Activated CD4-positive, alpha-beta T cell treated with anti-CD3 and anti-CD28 coated beads, Interleukin-2, amount 10 ng/mL, durations not matched to agents 24 days and 14 days (primary cell): ENCODE results near the gene VWA5B2. TPM values are rescaled to one million over a fixed set of nuclear protein-coding genes. Genes with fewer than 3 reads are reported as not detected.

ENCODE experiments used
- DNase-seq: peaks from one replicate; pipeline ENCODE4 v3.0.0; 2022
- H3K27ac Mint-ChIP-seq: one replicate; pipeline ENCODE4 v1.8.0; 2022; ENCODE audit warnings: mild to moderate bottlenecking, mixed read lengths
- H3K27me3 Mint-ChIP-seq: one replicate; pipeline ENCODE4 v1.8.0; 2022; ENCODE audit warnings: mixed read lengths
- H3K36me3 Mint-ChIP-seq: one replicate; pipeline ENCODE4 v1.8.0; 2022; ENCODE audit warnings: low read depth, mild to moderate bottlenecking, mixed read lengths
- H3K4me1 Mint-ChIP-seq: one replicate; pipeline ENCODE4 v1.8.0; 2021; ENCODE audit warnings: mixed read lengths
- H3K4me3 Mint-ChIP-seq: one replicate; pipeline ENCODE4 v1.8.0; 2022; ENCODE audit warnings: mild to moderate bottlenecking, moderate library complexity, mixed read lengths
- H3K9me3 Mint-ChIP-seq: one replicate; pipeline ENCODE4 v1.8.0; 2021; ENCODE audit warnings: mixed read lengths
- intact Hi-C: fragments of 100-400 bp; cut with micrococcal nuclease; formaldehyde crosslinking; loops from one replicate; pipeline ENCODE4 v1.15.1; 2023
- total RNA-seq: library from RNA; stranded (reverse); gene quantifications from 2 replicates; pipeline ENCODE4 v1.2.3, GENCODE V29; 2022

Gene VWA5B2
- not detected in 2 replicates for total RNA-seq

- H3K27me3 Mint-ChIP-seq, result peaks cover 55% of the 10 kb centered on the region
- intact Hi-C loops, result no loop called here
- no peaks in the 10 kb centered on the region for H3K9me3 Mint-ChIP-seq
- peaks cover 8% of the 10 kb centered on the region for H3K4me1 Mint-ChIP-seq
- H3K36me3 Mint-ChIP-seq, result peaks cover 2% of the 10 kb centered on the region
- peak within 1 kb of the TSS; percentile 71 for H3K4me3 Mint-ChIP-seq
- H3K27ac Mint-ChIP-seq, result no peak within 1 kb of the TSS
- DNase-seq, result peak; percentile 91
These were observed at the start of gene VWA5B2 for GRCh38 chr3:184229394-184230080. VWA5B2 (plus strand) TSS chr3:184229585; CDS start chr3:184230529, 944 bp downstream.

GRCh38 chr3:184180165-184180564 is 49.2 kb upstream of the VWA5B2 start:
- Mint-ChIP-seq H3K4me1 (peaks cover 20% of the 10 kb centered on the region), H3K36me3 (peaks cover 69% of the 10 kb centered on the region), H3K9me3 (no peaks in the 10 kb centered on the region), H3K27me3 (no peaks in the 10 kb centered on the region), H3K4me3 (no peak overlapping the region), H3K27ac (no peak overlapping the region)
- DNase-seq, result no peak
- intact Hi-C loops, result no loop called here

- H3K4me1 Mint-ChIP-seq, result peaks cover 17% of the 10 kb centered on the region
- intact Hi-C loops, result no loop called here
- no peak for DNase-seq
- peaks cover 65% of the 10 kb centered on the region for H3K36me3 Mint-ChIP-seq
- H3K27me3 Mint-ChIP-seq, result no peaks in the 10 kb centered on the region
- no peak overlapping the region for H3K4me3 Mint-ChIP-seq
- no peak overlapping the region for H3K27ac Mint-ChIP-seq
- no peaks in the 10 kb centered on the region for H3K9me3 Mint-ChIP-seq
These were observed 47.8 kb upstream of the VWA5B2 start for GRCh38 chr3:184181596-184181995.

- H3K36me3 Mint-ChIP-seq, result peaks cover 71% of the 10 kb centered on the region
- no peaks in the 10 kb centered on the region for H3K27me3 Mint-ChIP-seq
- peaks cover 26% of the 10 kb centered on the region for H3K4me1 Mint-ChIP-seq
- peak; percentile 59 for DNase-seq
- intact Hi-C loops, result no loop called here
- no peak overlapping the region for H3K27ac Mint-ChIP-seq
- H3K9me3 Mint-ChIP-seq, result no peaks in the 10 kb centered on the region
- H3K4me3 Mint-ChIP-seq, result no peak overlapping the region
These were observed 45.7 kb upstream of the VWA5B2 start for GRCh38 chr3:184183679-184184078.

GRCh38 chr3:184184546-184185230 is 44.7 kb upstream of the VWA5B2 start:
- intact Hi-C loops, result loop anchor here (1.0 kb wide), 1 partner anchor 49 kb away; the partner anchor contains the start of gene EIF2B5
- Mint-ChIP-seq H3K9me3 (no peaks in the 10 kb centered on the region), H3K27ac (peak overlapping the region; percentile 92), H3K36me3 (peaks cover 69% of the 10 kb centered on the region), H3K4me3 (peak overlapping the region; percentile 92), H3K27me3 (no peaks in the 10 kb centered on the region), H3K4me1 (peaks cover 28% of the 10 kb centered on the region)
- peak; percentile 55 for DNase-seq

- Mint-ChIP-seq H3K27me3 (no peaks in the 10 kb centered on the region), H3K36me3 (peaks cover 68% of the 10 kb centered on the region), H3K9me3 (no peaks in the 10 kb centered on the region), H3K4me1 (peaks cover 28% of the 10 kb centered on the region), H3K27ac (peak overlapping the region; percentile 92), H3K4me3 (peak overlapping the region; percentile 92)
- DNase-seq, result peak; percentile 100
- intact Hi-C loops, result loop anchor here (1.0 kb wide), 5 partner anchors 11 to 114 kb away; partner anchors contain the start of genes ALG3, AP2M1, EIF2B5 and PSMD2
These were observed 43.8 kb upstream of the VWA5B2 start for GRCh38 chr3:184185461-184186183.

GRCh38 chr3:184186184-184186901 is 43.0 kb upstream of the VWA5B2 start, which contains the start of gene ABCF3:
ABCF3 (plus strand) TSS chr3:184186199; CDS start chr3:184186208, 9 bp downstream.
- H3K9me3 Mint-ChIP-seq, result no peaks in the 10 kb centered on the region
- H3K27ac Mint-ChIP-seq, result peak within 1 kb of the TSS; percentile 92
- peaks cover 64% of the 10 kb centered on the region for H3K36me3 Mint-ChIP-seq
- intact Hi-C loops, result loop anchor here (1.0 kb wide), 4 partner anchors 12 to 113 kb away; partner anchors contain the start of genes ALG3, AP2M1 and PSMD2
- no peaks in the 10 kb centered on the region for H3K27me3 Mint-ChIP-seq
- peaks cover 28% of the 10 kb centered on the region for H3K4me1 Mint-ChIP-seq
- H3K4me3 Mint-ChIP-seq, result peak within 1 kb of the TSS; percentile 92
- DNase-seq, result no peak

- Mint-ChIP-seq H3K27me3 (no peaks in the 10 kb centered on the region), H3K4me3 (peak overlapping the region; percentile 92), H3K27ac (peak overlapping the region; percentile 92), H3K4me1 (peaks cover 28% of the 10 kb centered on the region), H3K9me3 (no peaks in the 10 kb centered on the region), H3K36me3 (peaks cover 63% of the 10 kb centered on the region)
- intact Hi-C loops, result loop anchor here (1.0 kb wide), 4 partner anchors 13 to 112 kb away; partner anchors contain the start of genes ALG3, AP2M1 and PSMD2
- DNase-seq, result peak; percentile 62
These were observed 42.5 kb upstream of the VWA5B2 start for GRCh38 chr3:184186902-184187207.

GRCh38 chr3:184188080-184188479 is 41.3 kb upstream of the VWA5B2 start:
- Mint-ChIP-seq H3K27me3 (no peaks in the 10 kb centered on the region), H3K27ac (no peak overlapping the region), H3K4me3 (peak overlapping the region; percentile 92), H3K9me3 (no peaks in the 10 kb centered on the region), H3K36me3 (peaks cover 66% of the 10 kb centered on the region), H3K4me1 (peaks cover 28% of the 10 kb centered on the region)
- intact Hi-C loops, result no loop called here
- DNase-seq, result no peak

GRCh38 chr3:184189421-184189820 is 40.0 kb upstream of the VWA5B2 start:
- Mint-ChIP-seq H3K27me3 (no peaks in the 10 kb centered on the region), H3K9me3 (no peaks in the 10 kb centered on the region), H3K4me3 (no peak overlapping the region), H3K4me1 (peaks cover 28% of the 10 kb centered on the region), H3K27ac (no peak overlapping the region), H3K36me3 (peaks cover 67% of the 10 kb centered on the region)
- intact Hi-C loops, result no loop called here
- no peak for DNase-seq

- Mint-ChIP-seq H3K4me3 (no peak overlapping the region), H3K27me3 (no peaks in the 10 kb centered on the region), H3K27ac (no peak overlapping the region), H3K4me1 (peaks cover 5% of the 10 kb centered on the region), H3K36me3 (peaks cover 57% of the 10 kb centered on the region), H3K9me3 (no peaks in the 10 kb centered on the region)
- intact Hi-C loops, result no loop called here
- no peak for DNase-seq
These were observed 36.5 kb upstream of the VWA5B2 start for GRCh38 chr3:184192889-184193288.

GRCh38 chr3:184193991-184194539 is 35.3 kb upstream of the VWA5B2 start:
- no peak for DNase-seq
- no peak overlapping the region for H3K27ac Mint-ChIP-seq
- intact Hi-C loops, result no loop called here
- no peak overlapping the region for H3K4me3 Mint-ChIP-seq
- H3K4me1 Mint-ChIP-seq, result no peaks in the 10 kb centered on the region
- H3K9me3 Mint-ChIP-seq, result no peaks in the 10 kb centered on the region
- peaks cover 47% of the 10 kb centered on the region for H3K36me3 Mint-ChIP-seq
- no peaks in the 10 kb centered on the region for H3K27me3 Mint-ChIP-seq

GRCh38 chr3:184196536-184196935 is 32.8 kb upstream of the VWA5B2 start:
- H3K27me3 Mint-ChIP-seq, result no peaks in the 10 kb centered on the region
- intact Hi-C loops, result no loop called here
- no peaks in the 10 kb centered on the region for H3K9me3 Mint-ChIP-seq
- no peaks in the 10 kb centered on the region for H3K4me1 Mint-ChIP-seq
- no peak for DNase-seq
- no peak overlapping the region for H3K27ac Mint-ChIP-seq
- no peak overlapping the region for H3K4me3 Mint-ChIP-seq
- H3K36me3 Mint-ChIP-seq, result peaks cover 33% of the 10 kb centered on the region
